MM.1S (cell line): ENCODE measurements around the gene COX8C.

Experiments
- EZH2 ChIP-seq: fragments of 300-600 bp; sonication (generic); optimal IDR thresholded peaks from 2 replicates; pipeline ENCODE3; 2017; ENCODE audit warnings: low read depth, mild to moderate bottlenecking, antibody characterized with exemption, low read length, mixed read lengths
- EZH2phosphoT487 ChIP-seq: fragments of 300-600 bp; sonication (generic); IDR thresholded peaks from 2 replicates; pipeline ENCODE4 v1.6.1; 2018; ENCODE audit warnings: antibody characterized with exemption, low read length

- TF ChIP-seq EZH2phosphoT487 (no peak), EZH2 (no peak)
Observed at GRCh38 chr14:93317210-93317874, 29.6 kb upstream of the COX8C start.
